Stimulated activated CD8-positive, alpha-beta memory T cell treated with anti-CD3 and anti-CD28 coated beads, Interleukin-7, amount 100 ng/mL, for 48 hours (primary cell): Measurements from ENCODE around the gene BRD3.
"Not testable (repeated sequence)": the region's sequence is repeated elsewhere in the genome, so short reads cannot be mapped to it uniquely, and the experiment has no call there.

Experiments used
- DNase-seq, 2 donors: peaks; one replicate each; pipeline ENCODE4 v3.0.0-alpha.2; 2020; ENCODE audit warnings: low read depth in 1 of 2; ENCODE audit errors: extremely low read depth in 1 of 2

Gene BRD3

DNA sequence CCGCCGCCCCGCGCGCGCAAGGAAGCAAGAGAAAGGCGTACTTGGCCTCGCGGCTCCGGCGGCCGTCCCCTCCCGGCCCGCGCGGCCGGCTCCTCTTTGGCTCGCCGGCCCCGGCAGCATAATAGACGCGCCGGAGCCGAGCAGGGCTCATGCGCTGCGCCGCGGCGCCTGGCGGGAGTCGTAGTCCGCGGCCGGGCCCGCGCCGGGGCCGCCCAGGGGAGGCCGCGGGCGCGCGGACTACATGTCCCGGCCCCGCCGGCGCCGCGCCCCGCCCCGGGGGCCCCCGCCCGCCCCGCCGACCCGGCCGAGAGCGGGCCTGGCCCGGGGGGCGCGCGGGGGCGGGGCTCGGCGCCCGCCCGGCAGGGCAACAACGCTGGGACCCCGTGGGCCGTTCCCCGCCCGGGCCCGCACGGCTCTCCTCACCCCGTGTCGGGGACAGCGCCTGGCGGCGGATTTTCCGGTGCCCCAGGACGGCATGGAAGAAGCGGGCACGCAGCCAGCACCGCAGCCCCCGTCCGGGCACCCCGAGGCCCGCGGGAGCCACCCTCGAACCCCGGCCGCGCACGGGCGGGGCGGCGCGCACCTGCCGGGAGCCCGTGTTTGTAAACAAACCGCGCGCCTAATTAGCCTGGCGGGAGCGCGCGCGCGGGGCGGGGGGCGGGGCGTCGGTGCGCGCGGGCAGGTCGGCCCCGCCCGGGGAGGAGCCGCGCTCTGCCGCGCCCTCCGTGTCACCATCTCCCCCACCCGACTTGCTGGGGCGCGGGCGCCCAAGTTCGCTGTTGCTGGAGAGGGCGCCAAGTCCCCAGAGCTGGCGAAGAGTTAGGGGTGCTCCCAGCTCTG is at the start of gene BRD3:
Gene BRD3, minus strand, starts transcription at position 123 of the 840 bp plus-strand sequence. CDS start 14,549 bp downstream, outside the sequence.
- DNase-seq = peak; percentile 58 to 66

- no peak for DNase-seq
These were observed 44.7 kb upstream of the BRD3 start for GRCh38 chr9:134112561-134112960.

DNA sequence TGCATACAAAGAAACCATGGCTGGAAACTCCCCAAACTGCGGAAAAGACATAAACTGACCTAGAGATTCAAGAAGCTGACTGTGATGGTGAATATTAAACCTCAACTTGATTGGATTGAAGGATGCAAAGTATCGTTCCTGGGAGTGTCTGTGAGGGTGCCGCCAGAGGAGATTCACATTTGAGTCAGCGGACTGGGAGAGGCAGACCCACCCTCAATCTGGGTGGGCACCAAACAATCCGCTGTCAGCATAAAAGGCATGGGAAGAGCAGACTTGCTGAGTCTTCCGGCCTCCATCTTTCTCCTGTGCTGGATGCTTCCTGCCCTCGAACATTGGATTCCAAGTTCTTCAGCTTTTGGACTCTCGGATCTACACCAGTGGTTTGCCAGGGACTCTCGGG is 43.2 kb upstream of the BRD3 start:
- DNase-seq = no peak

GRCh38 chr9:134103391-134103998 is 35.7 kb upstream of the BRD3 start:
- DNase-seq = no peak

DNA sequence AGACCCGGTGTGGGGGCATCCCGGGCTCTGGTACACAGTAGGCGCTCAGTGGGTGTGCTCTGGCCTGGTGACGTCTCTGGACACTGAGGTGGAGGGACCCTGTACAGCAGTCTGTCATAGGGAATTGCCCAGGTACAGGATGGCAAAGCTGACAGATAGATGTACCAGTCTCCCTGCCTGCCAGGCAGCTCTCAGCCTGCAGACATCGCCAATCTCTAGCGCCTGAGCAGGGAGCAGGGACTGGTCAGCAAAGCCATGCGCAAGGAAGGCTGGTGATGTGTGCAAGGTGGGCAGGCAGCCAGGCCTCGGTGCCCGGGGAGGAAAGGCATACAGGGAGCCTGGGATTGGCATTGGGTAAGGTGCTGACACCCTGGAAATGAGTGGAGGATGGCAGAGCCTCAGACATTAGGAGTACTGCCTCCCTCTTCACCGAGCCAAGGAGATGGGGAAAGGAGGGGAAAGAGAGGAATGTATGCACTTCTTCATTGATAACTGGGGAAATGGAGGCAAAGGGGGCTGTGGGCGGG is 33.9 kb upstream of the BRD3 start:
- DNase-seq = no peak

DNA sequence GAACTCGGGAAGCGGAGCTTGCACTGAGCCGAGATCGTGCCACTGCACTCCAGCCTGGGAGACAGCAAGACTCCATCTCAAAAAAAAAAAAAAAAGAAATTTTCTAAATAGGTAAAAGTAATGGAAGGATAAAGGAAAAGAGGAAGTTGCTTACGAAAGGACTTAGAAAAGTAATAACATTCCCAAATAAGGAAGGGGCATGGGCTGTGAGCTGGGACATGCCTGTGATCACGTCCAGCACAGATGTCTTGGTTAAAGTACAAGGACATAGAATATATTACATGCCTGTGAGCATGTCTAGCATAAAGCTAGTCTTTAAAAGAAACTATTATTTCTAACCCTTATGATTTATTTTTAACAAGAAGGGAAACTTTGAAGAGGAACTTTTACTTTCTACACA is 33.3 kb upstream of the BRD3 start:
- DNase-seq = not testable (repeated sequence)

DNA sequence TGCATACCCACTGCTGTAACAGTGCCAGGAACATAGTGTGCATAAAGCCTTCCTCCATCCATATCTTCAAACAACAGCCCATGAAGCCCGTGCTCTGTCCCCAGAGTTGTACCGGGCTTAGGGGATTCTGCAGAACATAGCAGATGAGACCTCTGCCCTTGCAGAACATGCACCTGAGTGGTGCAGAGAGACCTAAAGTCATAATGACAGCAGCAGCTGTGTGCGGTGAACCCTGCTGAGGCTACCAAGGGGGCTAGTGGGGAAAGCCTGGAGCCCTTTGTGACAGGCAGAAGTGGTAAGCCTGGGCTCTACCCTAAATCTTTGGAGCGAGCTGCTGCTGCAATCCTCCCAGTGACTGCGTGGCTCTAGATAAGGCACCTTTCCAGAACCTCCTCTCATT is 32.2 kb upstream of the BRD3 start:
- DNase-seq = no peak

DNA sequence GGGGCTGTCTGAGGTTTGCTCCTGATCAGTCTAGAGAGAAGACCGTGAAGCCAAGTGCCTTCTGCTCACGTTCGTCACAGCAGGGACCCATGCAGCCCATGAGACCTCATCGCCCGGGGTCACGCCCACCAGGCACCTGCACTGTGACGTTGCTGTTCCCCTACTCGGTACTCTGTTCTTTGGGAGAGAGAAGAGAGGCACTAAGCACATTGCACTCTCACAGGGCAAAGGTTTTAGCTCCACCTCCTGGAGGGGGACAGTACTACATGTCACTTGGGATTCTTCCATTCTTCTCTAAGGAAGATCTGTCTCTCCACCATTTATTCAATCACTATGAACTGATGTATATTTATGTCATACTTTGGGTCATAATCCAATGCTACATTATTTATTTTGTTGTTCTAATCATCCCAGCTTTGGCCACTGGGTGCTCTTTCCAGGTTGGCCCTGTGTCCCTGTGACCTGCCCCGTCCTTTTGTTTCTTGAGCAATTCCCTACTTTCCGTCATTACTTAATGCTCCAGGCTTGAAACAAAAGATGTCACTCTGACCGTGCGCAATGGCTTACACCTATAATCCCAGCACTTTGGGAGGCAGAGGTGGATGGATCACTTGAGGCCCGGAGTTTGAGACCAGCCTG is 31.4 kb upstream of the BRD3 start:
- peak in 1 of 2 donors; percentile 37 for DNase-seq

GRCh38 chr9:134089972-134090371 is 22.1 kb upstream of the BRD3 start:
- DNase-seq = no peak

GRCh38 chr9:134088063-134088725 is 20.4 kb upstream of the BRD3 start:
- no peak for DNase-seq

DNA sequence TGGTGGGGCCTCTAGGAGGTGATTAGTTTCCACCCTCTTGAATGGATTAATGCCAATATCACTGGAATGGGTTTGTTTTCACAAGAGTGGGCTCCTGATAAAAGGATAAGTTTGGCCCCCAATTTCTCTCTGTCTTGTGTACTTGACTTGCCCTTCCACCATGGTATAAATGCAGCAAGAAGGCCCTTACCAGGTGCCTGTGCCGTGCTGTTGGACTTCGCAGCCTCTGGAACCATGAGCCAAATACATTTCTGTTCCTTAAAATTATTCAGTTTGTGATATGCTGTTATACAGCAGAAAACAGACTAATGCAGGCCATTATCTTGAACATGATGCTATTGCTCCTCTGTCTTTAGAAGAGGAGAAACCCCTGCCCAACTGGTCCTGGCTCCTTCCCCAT is 17.8 kb upstream of the BRD3 start:
- no peak for DNase-seq

DNA sequence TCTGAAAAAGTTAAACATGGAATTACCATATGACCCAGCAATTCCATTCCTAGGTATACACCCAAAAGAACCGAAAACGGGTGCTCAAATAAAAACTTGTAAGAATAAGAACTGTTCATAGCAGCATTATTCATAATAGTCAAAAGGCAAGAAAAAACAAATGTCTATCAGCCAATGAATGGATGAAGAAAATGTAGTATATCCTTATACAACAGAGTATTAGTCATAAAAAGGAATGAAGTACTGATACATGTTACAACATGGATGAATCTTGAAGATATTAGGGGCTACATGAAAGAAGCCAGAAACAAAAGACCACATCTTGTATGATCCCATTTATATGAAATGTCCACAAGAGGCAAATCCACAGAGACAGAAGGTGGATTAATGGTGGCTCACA is 15.6 kb upstream of the BRD3 start:
- no peak for DNase-seq

GRCh38 chr9:134076644-134077043 is 8.8 kb upstream of the BRD3 start:
- no peak for DNase-seq

DNA sequence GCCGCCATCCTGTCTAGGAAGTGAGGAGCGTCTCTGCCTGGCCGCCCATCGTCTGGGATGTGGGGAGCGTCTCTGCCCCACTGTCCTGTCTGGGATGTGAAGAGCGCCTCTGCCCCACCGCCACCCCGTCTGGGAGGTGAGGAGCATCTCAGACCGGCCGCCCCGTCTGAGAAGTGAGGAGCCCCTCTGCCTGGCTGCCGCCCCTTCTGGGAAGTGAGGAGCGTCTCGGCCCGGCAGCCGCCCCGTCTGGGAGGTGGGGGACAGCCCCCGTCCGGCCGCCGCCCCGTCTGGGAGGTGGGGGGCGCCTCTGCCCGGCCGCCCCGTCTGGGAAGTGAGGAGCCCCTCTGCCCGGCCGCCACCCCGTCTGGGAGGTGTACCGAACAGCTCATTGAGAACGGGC is 7.9 kb upstream of the BRD3 start:
- DNase-seq = not testable (repeated sequence)

GRCh38 chr9:134073500-134073899 is 5.7 kb upstream of the BRD3 start:
- no peak for DNase-seq

GRCh38 chr9:134072683-134073082 is 4.9 kb upstream of the BRD3 start:
- not testable (repeated sequence) for DNase-seq

DNA sequence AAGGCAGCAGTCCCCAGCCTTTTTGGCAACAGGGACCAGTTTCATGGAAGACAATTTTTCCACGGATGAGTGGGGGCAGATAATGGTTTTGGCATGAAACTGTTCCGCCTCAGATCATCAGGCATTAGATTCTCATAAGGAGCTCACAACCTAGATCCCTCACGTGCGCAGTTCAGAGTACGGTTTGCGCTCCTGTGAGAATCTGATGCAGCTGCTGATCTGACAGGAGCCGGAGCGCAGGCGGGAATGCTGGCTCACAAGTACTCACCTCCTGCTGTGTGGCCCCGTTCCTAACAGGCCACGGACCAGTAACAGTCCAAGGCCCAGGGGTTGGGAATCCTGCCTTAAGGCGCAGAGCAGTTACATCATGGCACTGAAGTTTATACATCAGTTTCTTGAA is 3.3 kb upstream of the BRD3 start:
- no peak for DNase-seq

- DNase-seq = no peak
These were observed 1.9 kb upstream of the BRD3 start for GRCh38 chr9:134069480-134070399.

DNA sequence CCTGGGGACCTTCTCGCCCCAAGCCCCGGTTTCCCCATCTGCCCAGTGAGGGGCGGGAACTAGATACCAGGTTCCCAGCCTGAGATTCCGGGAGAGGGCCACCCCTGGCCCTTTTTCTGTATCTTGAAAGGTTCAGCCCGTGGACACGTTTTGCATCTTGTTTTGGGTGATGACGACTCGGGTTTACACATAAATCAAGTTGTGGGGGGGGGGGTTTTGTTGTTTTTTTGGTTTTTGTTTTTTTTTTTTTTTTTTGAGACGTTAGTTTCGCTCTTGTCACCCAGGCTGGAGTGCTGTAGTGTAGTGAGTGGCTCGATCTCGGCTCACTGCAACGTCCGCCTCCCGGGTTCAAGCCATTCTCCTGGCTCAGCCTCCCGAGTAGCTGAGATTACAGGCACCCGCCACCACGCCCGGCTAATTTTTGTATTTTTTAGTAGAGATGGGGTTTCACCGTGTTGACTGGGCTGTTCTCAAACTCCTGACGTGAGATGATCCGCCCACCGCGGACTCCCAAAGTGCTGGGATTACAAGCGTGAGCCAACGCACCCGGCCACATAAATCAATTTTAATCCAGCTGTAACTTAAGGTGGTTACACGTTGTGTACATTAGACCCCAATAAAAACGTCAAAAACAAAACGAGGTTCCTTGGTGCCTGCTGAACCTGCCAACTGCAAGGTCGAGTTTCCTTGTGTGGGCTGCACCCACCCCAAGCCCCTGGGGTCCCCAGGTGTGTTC is 1.1 kb upstream of the BRD3 start:
- DNase-seq = no peak
